Progenitor cell of endocrine pancreas (in vitro differentiated cells): ENCODE measurements around the gene NTHL1. TPM values are rescaled to one million over a fixed set of nuclear protein-coding genes. Genes with fewer than 3 reads are reported as not detected.

Source experiments
- DNase-seq: peaks from one replicate; pipeline ENCODE4 v3.0.0; 2021; ENCODE audit warnings: low spot score; ENCODE audit not compliant: unreplicated experiment
- H3K27ac Mint-ChIP-seq: 2 replicates; pipeline ENCODE4 v1.8.0; 2021; ENCODE audit warnings: mild to moderate bottlenecking, moderate library complexity, mixed read lengths
- H3K27me3 Mint-ChIP-seq: 2 replicates; pipeline ENCODE4 v1.8.0; 2021; ENCODE audit warnings: mixed read lengths
- H3K36me3 Mint-ChIP-seq: 2 replicates; pipeline ENCODE4 v1.8.0; 2022; ENCODE audit warnings: mixed read lengths; ENCODE audit not compliant: insufficient read depth
- H3K4me1 Mint-ChIP-seq: 2 replicates; pipeline ENCODE4 v1.8.0; 2021; ENCODE audit warnings: low read depth, mixed read lengths
- H3K4me3 Mint-ChIP-seq: 2 replicates; pipeline ENCODE4 v1.8.0; 2021; ENCODE audit warnings: low read depth, mild to moderate bottlenecking, moderate library complexity, mixed read lengths
- H3K9me3 Mint-ChIP-seq: 2 replicates; pipeline ENCODE4 v1.8.0; 2021; ENCODE audit warnings: low read depth, mixed read lengths
- total RNA-seq: library from RNA; stranded (reverse); gene quantifications from 2 replicates; pipeline ENCODE4 v1.2.1, GENCODE V29; 2021
- TF ChIP-seq, protein P1 (sequence below): fragments of 200-600 bp; sonication (generic); IDR thresholded peaks from one replicate; pipeline ENCODE4 v1.5.0; 2021; ENCODE audit warnings: antibody characterized with exemption, mild to moderate bottlenecking; ENCODE audit not compliant: unreplicated experiment

NTHL1 gene
- total RNA-seq, 1 donor from 2014 or later: 28.1 TPM

DNA sequence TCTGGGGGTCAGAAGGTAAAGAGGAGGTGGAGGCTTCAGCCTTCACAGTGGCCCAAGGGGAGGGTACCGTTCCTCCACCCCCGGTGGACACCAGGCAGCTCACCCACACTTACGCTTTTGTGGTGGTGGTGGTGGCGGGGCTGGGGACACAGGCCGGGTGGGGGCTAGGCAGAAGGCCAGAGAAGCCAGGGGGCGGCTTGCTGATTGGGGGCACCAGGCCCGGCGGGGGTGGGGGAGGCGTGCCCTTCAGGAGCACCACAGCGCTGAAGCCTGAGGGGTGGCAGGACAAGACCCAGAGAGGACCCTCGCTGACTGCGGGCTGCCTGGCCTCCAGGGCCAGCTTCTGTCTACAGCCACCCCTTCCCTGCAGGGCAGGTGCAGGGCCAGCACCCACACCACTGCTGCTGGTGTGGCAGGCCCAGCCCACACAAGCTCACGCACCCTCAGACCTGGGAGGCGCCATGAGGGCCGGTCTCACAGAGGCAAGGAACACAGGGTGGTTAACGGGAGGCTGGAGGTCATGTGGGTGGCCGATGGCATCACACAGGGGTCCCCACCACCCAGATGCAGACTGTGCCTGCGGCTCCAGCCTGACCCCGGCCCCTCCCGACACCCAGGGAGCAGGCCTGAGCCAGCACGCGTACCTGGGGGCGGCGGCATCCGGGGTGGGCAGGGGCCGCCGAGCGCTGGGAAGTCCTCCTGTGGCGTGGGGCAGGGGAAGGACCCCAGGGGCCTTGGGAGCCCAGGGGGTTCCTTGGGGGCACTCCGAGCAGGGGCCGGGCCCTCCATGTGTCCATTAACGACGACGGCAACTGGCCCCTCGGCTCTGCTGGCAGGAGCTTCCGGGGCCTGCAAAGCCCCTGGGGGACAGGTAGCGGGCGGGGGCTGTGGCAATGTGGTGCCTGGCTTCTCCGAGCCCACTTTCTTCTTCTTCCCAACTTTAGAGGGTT lies 48.5 kb downstream of the NTHL1 start:
- Mint-ChIP-seq H3K9me3 (no peaks in the 10 kb centered on the region), H3K4me1 (no peaks in the 10 kb centered on the region), H3K4me3 (no peak overlapping the region), H3K27ac (no peak overlapping the region), H3K27me3 (peaks cover 1% of the 10 kb centered on the region), H3K36me3 (peaks cover 6% of the 10 kb centered on the region)
- DNase-seq: no peak
- TF ChIP-seq, protein P1, sequence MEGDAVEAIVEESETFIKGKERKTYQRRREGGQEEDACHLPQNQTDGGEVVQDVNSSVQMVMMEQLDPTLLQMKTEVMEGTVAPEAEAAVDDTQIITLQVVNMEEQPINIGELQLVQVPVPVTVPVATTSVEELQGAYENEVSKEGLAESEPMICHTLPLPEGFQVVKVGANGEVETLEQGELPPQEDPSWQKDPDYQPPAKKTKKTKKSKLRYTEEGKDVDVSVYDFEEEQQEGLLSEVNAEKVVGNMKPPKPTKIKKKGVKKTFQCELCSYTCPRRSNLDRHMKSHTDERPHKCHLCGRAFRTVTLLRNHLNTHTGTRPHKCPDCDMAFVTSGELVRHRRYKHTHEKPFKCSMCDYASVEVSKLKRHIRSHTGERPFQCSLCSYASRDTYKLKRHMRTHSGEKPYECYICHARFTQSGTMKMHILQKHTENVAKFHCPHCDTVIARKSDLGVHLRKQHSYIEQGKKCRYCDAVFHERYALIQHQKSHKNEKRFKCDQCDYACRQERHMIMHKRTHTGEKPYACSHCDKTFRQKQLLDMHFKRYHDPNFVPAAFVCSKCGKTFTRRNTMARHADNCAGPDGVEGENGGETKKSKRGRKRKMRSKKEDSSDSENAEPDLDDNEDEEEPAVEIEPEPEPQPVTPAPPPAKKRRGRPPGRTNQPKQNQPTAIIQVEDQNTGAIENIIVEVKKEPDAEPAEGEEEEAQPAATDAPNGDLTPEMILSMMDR: no peak

DNA sequence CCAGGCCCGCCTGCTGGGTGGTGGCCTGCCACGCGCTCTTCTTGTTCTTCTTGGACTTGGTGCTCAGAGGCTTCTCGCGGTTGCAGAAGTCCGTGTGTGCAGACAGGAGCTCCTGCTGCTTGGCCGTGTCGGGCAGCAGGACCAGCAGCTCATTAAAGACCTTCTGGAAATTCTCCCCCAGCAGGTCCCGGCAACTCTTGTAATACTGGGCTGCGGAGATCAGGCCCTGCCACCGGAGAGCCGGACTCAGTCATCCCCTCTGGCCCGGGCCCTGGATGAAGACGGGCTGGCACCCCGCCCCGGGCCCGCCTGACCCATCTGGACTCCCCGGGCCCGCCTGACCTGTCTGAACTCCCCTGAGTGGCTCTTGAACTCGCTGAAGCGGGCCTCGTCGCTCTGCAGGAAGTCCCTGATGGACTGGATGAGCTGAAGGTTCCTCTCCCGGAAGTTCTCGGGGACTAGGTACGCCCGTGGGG lies 49.2 kb downstream of the NTHL1 start:
- Mint-ChIP-seq H3K9me3 (no peaks in the 10 kb centered on the region), H3K27me3 (peaks cover 7% of the 10 kb centered on the region), H3K4me3 (no peak overlapping the region), H3K27ac (no peak overlapping the region), H3K4me1 (no peaks in the 10 kb centered on the region), H3K36me3 (peaks cover 6% of the 10 kb centered on the region)
- DNase-seq: no peak
- TF ChIP-seq, protein P1: no peak

DNA sequence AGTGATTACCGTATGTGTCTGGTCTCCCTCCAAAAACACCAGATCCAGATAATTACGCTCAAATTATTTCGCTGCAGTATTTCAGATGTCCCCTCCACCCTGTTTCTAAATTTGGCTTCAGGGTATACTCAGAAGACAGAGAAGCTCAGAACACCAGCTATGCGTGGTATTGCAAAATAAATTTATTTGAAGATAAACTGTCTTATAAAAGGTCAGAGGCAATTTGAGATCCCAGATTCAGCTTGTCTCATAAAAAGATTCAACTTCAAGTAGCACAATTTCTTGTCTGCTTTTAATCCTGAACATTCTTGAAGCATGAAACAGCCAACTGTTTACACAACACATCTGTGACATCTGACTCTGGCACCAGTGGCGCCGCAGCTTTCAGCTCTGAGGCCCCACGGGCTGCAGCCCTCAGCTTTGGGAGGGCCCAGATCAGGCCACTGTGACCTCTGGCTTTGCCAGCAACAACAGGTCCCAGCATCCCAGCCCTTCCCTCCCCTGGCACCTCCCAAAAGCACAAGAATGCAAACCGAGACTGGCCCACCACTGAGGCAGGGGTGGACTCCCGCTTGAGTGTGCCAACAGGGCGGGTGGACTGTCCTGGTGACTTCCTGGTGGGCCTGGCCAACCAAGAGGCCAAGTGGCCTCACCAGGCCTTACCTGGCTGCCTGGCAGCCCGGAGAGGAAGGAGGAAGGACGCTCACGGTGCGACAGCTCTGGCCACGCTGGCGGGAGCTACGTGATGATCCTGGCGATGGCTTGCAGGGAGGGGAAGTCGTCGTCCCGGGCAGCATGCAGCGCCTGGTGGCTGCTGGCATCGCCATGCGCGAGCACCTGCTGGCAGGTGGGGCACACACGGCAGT lies 49.9 kb downstream of the NTHL1 start:
- TF ChIP-seq, protein P1: no peak
- Mint-ChIP-seq H3K4me1 (no peaks in the 10 kb centered on the region), H3K27me3 (peaks cover 8% of the 10 kb centered on the region), H3K4me3 (no peak overlapping the region), H3K36me3 (peaks cover 6% of the 10 kb centered on the region), H3K27ac (no peak overlapping the region), H3K9me3 (no peaks in the 10 kb centered on the region)
- DNase-seq: no peak

DNA sequence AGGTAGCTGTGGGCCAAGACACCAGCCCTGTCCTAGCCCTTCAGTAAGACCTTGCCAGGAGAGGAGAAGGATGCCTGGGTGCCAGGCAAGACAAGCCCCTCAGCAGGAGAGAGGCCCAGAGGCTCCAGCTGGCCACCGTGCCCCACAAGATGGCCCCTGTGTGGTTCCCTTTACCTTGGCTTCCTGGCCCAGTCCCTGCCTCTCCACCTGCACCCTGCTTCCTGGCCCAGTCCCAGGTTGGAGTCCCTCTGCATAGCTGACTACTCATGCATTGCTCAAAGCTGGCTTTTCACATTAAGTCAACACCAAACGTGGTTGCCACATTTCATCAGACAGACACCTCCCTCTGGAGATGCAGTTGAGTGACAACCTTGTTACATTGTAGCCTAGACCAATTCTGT lies 53.9 kb downstream of the NTHL1 start:
- H3K27ac Mint-ChIP-seq: no peak overlapping the region
- no peaks in the 10 kb centered on the region for H3K9me3 Mint-ChIP-seq
- H3K27me3 Mint-ChIP-seq: peaks cover 26% of the 10 kb centered on the region
- peaks cover 2% of the 10 kb centered on the region for H3K4me1 Mint-ChIP-seq
- H3K4me3 Mint-ChIP-seq: no peak overlapping the region
- DNase-seq: no peak
- H3K36me3 Mint-ChIP-seq: peaks cover 4% of the 10 kb centered on the region
- TF ChIP-seq, protein P1: no peak

GRCh38 chr16:1992704-1993317 lies 54.8 kb downstream of the NTHL1 start:
- DNase-seq: no peak
- no peaks in the 10 kb centered on the region for H3K9me3 Mint-ChIP-seq
- no peak overlapping the region for H3K4me3 Mint-ChIP-seq
- H3K27me3 Mint-ChIP-seq: peaks cover 32% of the 10 kb centered on the region
- TF ChIP-seq, protein P1: no peak
- no peak overlapping the region for H3K27ac Mint-ChIP-seq
- H3K4me1 Mint-ChIP-seq: peaks cover 2% of the 10 kb centered on the region
- peaks cover 2% of the 10 kb centered on the region for H3K36me3 Mint-ChIP-seq
